GM21447 (cell line): ENCODE measurements around the gene CFAP92.
"Not testable (repeated sequence)": the region's sequence is repeated elsewhere in the genome, so short reads cannot be mapped to it uniquely, and the experiment has no call there.

Experiments
- ATAC-seq: cut with Tn5 transposase; IDR thresholded peaks from one replicate; pipeline ENCODE4 v1.9.1; 2021; ENCODE audit not compliant: unreplicated experiment

CFAP92 gene

DNA sequence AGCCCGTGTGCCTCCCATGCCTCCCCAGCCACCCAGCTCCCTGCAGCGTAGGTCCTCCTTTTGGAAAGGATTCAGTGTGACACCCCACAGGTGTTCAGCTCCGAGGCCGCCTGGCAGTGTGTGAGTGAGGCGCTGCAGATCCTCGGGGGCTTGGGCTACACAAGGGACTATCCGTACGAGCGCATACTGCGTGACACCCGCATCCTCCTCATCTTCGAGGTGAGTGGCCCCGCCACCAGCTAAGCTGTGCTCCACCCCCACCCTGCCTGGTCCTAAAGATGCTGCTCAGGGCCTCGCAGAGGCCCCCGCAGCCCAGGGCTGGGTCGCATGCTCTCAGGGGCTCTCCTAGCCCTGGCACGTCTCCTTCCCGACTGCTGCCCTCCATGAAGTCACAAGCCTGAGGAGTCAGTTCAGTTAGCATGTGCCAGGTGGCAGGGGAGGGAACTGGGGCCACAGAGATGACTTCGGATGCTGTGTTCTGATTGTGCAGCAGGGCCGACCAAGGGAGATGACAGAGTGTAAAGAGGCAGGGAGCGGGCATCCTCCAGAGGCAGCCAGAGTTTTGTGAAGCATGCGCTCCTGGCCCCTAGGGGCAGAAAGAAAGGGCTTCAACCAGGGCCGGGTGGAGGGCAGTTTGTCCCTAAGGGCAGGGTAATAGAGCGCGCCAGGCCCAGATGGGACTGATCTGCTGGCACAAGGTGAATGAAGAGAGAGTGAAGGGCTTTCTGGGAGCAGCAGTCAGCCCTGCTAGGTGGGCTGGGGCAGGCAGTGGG is 87.7 kb downstream of the CFAP92 start:
- ATAC-seq, result no peak

DNA sequence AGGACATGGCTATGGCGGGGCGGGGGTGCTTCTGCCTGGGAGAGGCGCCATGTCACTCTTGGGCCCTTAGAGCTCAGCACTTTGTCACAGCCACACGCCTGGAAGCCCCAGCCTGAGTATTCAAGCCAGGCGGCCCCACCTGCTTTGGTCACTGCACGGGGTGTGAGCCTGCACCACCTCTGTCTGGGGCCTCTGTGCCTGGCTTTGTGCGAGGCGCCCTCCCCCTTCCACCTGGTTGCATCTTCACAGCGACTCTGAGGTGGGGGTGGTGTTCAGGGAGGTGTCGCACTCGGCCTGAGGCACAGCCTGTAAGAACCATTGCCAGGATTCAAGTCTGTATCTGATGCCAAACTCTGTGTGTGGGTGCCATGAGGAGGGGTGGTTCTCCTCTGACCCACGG is 90.4 kb downstream of the CFAP92 start:
- no peak for ATAC-seq

DNA sequence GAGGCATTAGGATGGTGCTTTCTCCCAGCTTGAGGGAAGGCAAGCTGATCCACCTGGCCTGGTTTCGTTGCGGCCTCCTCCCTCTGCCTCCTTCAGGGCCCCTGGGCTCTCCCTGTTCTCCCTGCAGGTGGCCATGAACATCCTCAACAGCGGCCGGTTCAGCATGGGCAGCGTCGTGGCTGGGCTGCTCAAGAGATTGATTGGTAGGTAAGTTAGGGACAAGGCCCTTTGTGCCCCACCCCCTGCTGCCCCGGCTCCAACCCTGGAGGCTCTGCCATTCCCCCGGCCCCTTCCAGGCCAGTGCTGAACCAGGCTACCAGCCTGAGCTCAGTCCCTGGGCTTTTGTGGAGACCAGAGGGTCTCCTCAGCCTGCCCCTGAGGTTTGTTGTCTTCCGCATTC is 91.5 kb downstream of the CFAP92 start:
- no peak for ATAC-seq

GRCh38 chr3:128895843-128896697 is 97.8 kb downstream of the CFAP92 start:
- ATAC-seq, result no peak

- ATAC-seq, result no peak
Observed at GRCh38 chr3:128889139-128889894, 104.6 kb downstream of the CFAP92 start.

GRCh38 chr3:128884992-128885391 is 108.9 kb downstream of the CFAP92 start:
- ATAC-seq, result no peak

- ATAC-seq, result no peak
Observed at GRCh38 chr3:128882719-128883118, 111.2 kb downstream of the CFAP92 start.

- ATAC-seq, result no peak
Observed at GRCh38 chr3:128881576-128881975, 112.3 kb downstream of the CFAP92 start.

- not testable (repeated sequence) for ATAC-seq
Observed at GRCh38 chr3:128880455-128880854, 113.4 kb downstream of the CFAP92 start.

DNA sequence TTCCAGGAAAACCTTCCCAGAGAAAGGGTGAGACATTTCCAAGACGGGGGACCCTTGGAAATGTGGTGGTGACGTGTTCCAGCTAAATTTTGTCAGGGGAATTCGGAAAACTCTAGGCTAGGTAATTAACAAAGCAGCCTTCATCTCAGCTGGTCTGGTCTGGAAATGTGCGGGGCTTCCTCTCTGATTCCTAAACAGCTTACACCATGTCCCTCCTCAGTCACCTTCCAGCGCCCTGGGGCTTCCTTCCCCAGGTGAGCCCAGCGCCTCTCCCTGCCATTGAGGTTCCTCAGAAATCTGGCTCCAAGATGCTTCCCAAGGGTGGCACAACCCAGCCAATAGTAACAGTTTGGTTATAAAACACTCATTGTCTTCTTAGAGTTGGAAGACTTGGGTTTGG is 113.9 kb downstream of the CFAP92 start:
- ATAC-seq, result no peak

- ATAC-seq, result peak; percentile 91
Observed at GRCh38 chr3:128879125-128879969, 114.5 kb downstream of the CFAP92 start, which contains the start of gene ACAD9. ACAD9 (plus strand) TSS chr3:128879620; CDS start chr3:128879692, 72 bp downstream.

- no peak for ATAC-seq
Observed at GRCh38 chr3:128878556-128879124, 115.2 kb downstream of the CFAP92 start.

- no peak for ATAC-seq
Observed at GRCh38 chr3:128878011-128878457, 115.8 kb downstream of the CFAP92 start.

GRCh38 chr3:128875556-128876120 is 118.2 kb downstream of the CFAP92 start:
- no peak for ATAC-seq

DNA sequence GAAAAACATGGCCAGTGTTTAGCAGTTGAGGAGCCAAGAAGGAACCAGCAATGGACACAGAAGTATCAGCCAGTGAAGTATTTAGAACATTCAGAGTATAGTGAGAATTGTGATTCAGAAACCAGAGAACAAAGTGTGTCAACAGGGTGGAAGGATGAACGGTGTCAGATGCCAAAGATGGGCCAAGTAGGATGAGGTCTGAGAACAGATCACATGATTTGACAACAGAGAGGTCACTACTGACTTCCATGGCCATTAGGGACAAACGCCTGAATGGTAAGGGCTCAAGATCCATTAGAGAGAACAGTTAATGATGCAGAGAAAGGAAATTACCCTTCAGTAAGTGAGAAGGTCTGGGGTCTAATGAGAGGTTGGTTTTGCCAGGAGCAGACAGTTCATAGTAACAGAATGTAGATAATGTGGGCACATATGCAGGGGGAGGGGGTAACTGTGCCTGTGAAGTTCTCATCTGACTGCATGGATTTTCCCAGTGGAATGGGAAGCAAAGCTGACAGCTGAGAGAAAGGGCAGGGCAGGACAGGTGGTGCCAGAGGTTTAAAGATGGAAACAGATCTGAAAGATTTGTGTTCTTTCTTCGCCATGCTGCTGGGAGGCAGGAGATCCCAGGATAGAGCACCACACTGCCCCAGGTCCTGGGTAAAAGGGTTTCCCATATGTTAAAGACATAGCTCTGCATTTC is 119.2 kb downstream of the CFAP92 start:
- no peak for ATAC-seq

DNA sequence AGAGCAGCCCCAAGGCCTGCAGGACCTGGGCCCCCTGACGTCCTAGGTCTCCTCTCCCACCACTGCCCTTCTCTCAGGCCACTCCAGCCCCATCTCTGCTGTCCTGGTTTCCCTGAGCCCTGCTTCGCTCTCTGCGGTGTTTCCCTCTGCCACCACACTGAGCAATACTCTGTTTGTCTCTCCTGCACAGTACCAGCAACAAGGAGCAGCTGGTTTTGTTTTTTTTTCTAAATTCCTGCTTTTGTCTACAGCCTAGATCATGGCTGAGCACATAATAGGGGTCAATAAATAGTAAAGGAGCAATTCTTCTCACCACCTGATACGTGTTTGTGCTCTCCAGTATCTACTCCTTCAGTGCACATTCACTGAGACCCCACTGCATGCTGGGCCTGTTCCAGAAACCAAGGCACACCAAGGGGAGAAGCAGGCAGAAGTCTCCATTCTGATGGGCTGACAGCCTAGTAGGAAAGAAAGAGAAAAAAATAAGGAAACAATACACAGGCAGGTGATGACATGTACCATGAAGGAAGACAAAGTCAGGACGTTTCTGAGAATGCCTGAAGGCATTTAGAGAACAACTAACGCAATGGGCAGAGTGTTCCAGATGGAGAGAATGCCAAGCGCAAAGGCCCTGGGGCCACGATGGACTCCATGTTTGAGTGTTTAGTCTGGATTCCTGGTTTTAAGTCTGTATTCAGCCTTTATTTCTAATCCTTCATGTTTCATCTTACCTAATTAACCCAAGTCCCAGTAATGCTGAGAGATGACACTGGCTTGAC is 120.4 kb downstream of the CFAP92 start:
- ATAC-seq, result no peak

DNA sequence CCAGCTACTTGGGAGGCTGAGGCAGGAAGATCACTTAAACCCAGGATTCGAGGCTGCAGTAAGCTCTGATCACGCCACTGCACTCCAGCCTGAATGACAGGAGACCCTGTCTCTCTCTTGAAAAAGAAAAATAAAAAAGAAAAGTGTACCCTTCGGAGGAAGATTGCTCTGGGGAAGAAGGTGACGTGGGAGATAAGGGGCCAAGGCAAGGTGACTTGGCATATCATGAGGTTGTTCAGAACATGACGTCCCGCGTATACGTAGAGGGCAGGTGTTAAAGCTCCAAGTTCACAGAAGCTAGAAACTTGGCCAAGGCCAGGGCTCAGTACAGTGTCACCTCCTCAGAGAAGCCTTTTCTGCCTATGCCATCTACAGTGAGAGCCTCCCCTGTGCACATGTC is 121.1 kb downstream of the CFAP92 start:
- no peak for ATAC-seq

GRCh38 chr3:128872282-128872681 is 121.6 kb downstream of the CFAP92 start:
- no peak for ATAC-seq
